T-helper 17 cell (primary cell): ENCODE measurements around the gene RAPH1. TPM values are rescaled to one million over a fixed set of nuclear protein-coding genes. Genes with fewer than 3 reads are reported as not detected.

Experiments used
- ATAC-seq: fragments of 150-1000 bp; cut with Tn5 transposase; 2 replicates; pipeline ENCODE4 v1.10.0; 2021; ENCODE audit warnings: mild to moderate bottlenecking, moderate library complexity
- DNase-seq, 3 donors: peaks; one replicate each; pipeline versions ENCODE4 v3.0.0 to v3.0.0-alpha.2; 2020 to 2021
- H3K9me3 ChIP-seq: one replicate; pipeline ENCODE4 v1.7.0; 2013; ENCODE audit warnings: low read length, mild to moderate bottlenecking; ENCODE audit not compliant: control insufficient read depth, poor library complexity, severe bottlenecking
- H3K27ac Mint-ChIP-seq: one replicate; pipeline ENCODE4 v1.8.0; 2022; ENCODE audit warnings: mild to moderate bottlenecking, moderate library complexity, mixed read lengths
- H3K27me3 Mint-ChIP-seq: one replicate; pipeline ENCODE4 v1.8.0; 2022; ENCODE audit warnings: mixed read lengths
- H3K36me3 Mint-ChIP-seq: one replicate; pipeline ENCODE4 v1.8.0; 2022; ENCODE audit warnings: low read depth, mixed read lengths
- H3K4me1 Mint-ChIP-seq: one replicate; pipeline ENCODE4 v1.8.0; 2022; ENCODE audit warnings: mild to moderate bottlenecking, mixed read lengths
- H3K4me3 Mint-ChIP-seq: one replicate; pipeline ENCODE4 v1.8.0; 2022; ENCODE audit warnings: mild to moderate bottlenecking, moderate library complexity, mixed read lengths
- total RNA-seq, 4 donors: library from RNA in 2 of 4; stranded (reverse) in 2 of 4; gene quantifications; one replicate each; pipeline ENCODE4 v1.2.3 and lab custom pipeline; 2022 to 2026

The RAPH1 gene
- total RNA-seq, 2 donors from 2014 or later: 3.6 to 6.1 TPM

- no peaks in the 10 kb centered on the region for H3K27me3 Mint-ChIP-seq
- DNase-seq: no peak
- peaks cover 10% of the 10 kb centered on the region for H3K4me1 Mint-ChIP-seq
- H3K4me3 Mint-ChIP-seq: no peak overlapping the region
- no peaks in the 10 kb centered on the region for H3K9me3 ChIP-seq
- no peaks in the 10 kb centered on the region for H3K36me3 Mint-ChIP-seq
- H3K27ac Mint-ChIP-seq: no peak overlapping the region
- no peak for ATAC-seq
Measured at GRCh38 chr2:203498161-203498560, 36.9 kb downstream of the RAPH1 start.

- DNase-seq (no peak), ATAC-seq (peak; percentile 63)
- no peaks in the 10 kb centered on the region for H3K9me3 ChIP-seq
- Mint-ChIP-seq H3K27ac (peak overlapping the region; percentile 19), H3K4me1 (peaks cover 2% of the 10 kb centered on the region), H3K27me3 (no peaks in the 10 kb centered on the region), H3K4me3 (no peak overlapping the region), H3K36me3 (no peaks in the 10 kb centered on the region)
Measured at GRCh38 chr2:203492965-203493364, 42.1 kb downstream of the RAPH1 start.

DNA sequence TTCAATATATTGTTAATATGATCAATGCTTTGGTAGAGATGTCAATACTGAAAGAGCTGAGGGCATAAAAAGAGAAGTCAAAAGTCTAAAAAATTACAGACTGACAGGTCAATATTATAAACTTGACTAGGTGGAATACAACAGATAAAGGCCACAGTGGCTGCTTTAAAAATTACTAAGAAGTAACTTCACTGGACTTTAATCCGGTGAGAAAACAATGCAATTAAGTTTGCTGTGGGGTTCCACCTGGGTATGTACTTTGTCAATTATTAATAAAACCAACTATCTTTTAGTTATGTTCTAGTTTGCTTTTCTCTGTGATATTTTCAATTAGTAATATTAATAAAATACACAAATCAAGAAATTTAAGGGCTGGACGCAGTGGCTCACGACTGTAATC, 44.7 kb downstream of the RAPH1 start:
- no peak for ATAC-seq
- Mint-ChIP-seq H3K4me3 (no peak overlapping the region), H3K27me3 (no peaks in the 10 kb centered on the region), H3K27ac (no peak overlapping the region), H3K4me1 (peaks cover 2% of the 10 kb centered on the region), H3K36me3 (no peaks in the 10 kb centered on the region)
- H3K9me3 ChIP-seq: no peaks in the 10 kb centered on the region
- no peak for DNase-seq

DNA sequence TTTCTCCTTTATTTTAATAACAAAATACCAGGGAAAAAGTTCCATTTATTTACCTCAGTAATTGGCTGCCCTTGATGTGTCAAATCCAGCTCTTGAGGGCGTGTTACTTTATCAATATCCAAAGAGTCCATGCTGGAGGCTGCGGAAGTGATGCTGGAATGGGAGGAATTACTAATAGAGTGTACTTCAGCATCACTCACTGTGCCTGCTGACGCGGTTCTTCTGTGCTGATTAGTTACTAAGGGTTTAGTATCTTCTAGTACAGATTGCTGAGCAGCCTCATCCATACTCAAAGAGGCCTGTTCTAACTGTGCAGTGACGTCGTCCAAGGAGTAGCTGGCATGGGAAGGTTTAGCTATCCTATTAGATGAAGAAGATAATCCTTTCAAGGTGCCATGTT, 45.6 kb downstream of the RAPH1 start:
- no peak overlapping the region for H3K27ac Mint-ChIP-seq
- DNase-seq: no peak
- no peaks in the 10 kb centered on the region for H3K36me3 Mint-ChIP-seq
- no peaks in the 10 kb centered on the region for H3K9me3 ChIP-seq
- no peak for ATAC-seq
- H3K27me3 Mint-ChIP-seq: no peaks in the 10 kb centered on the region
- H3K4me3 Mint-ChIP-seq: no peak overlapping the region
- peaks cover 2% of the 10 kb centered on the region for H3K4me1 Mint-ChIP-seq

- no peak overlapping the region for H3K27ac Mint-ChIP-seq
- ATAC-seq: peak; percentile 82
- H3K4me1 Mint-ChIP-seq: peaks cover 7% of the 10 kb centered on the region
- peaks cover 4% of the 10 kb centered on the region for H3K36me3 Mint-ChIP-seq
- no peaks in the 10 kb centered on the region for H3K27me3 Mint-ChIP-seq
- H3K4me3 Mint-ChIP-seq: peak overlapping the region; percentile 12
- DNase-seq: peak in 2 of 3 donors; percentile 16 to 22
- no peaks in the 10 kb centered on the region for H3K9me3 ChIP-seq
Measured at GRCh38 chr2:203484266-203485112, 50.6 kb downstream of the RAPH1 start.

DNA sequence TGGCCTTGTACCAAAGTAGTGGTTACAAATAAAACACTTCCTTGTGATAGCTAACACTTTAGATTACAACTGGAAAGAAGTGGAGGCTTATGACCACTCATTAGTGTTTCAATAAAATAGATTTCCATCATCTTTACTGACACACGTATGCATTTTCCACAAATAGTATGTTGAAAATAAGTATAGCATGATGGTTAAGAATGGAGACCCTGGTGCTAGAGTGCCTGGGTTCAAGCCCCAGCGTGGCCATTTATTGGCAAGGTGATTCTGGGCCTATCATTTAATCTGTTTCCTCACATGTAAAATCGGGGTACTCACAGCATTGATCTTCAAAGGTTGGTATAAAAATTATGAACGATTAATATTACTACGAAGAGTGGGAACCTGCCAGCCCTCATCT, 54.5 kb downstream of the RAPH1 start:
- peaks cover 12% of the 10 kb centered on the region for H3K4me1 Mint-ChIP-seq
- no peaks in the 10 kb centered on the region for H3K9me3 ChIP-seq
- H3K27ac Mint-ChIP-seq: no peak overlapping the region
- ATAC-seq: no peak
- no peaks in the 10 kb centered on the region for H3K27me3 Mint-ChIP-seq
- H3K4me3 Mint-ChIP-seq: no peak overlapping the region
- DNase-seq: no peak
- H3K36me3 Mint-ChIP-seq: peaks cover 8% of the 10 kb centered on the region

DNA sequence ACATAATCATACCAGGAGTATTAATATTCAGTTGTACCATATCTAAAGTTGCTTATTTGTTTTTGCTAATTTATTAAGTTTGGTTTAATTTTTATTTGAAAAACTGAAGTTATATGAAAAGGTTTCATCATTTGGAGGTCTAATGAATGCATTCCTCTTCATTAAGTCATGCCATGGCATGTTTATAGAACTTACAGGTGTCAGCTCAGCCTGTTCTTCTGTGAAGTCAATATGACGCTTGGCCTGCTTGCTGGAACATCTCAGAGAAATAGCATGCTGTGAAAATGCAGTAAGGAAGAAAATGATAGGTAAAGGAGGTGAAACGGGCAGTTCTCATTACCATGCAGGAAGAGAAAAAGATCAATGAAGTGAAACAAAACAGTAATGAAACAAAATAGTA, 58.2 kb downstream of the RAPH1 start:
- no peak overlapping the region for H3K4me3 Mint-ChIP-seq
- peak overlapping the region; percentile 16 for H3K27ac Mint-ChIP-seq
- DNase-seq (no peak), ATAC-seq (no peak)
- peaks cover 6% of the 10 kb centered on the region for H3K4me1 Mint-ChIP-seq
- no peaks in the 10 kb centered on the region for H3K9me3 ChIP-seq
- H3K27me3 Mint-ChIP-seq: no peaks in the 10 kb centered on the region
- H3K36me3 Mint-ChIP-seq: peaks cover 4% of the 10 kb centered on the region

DNA sequence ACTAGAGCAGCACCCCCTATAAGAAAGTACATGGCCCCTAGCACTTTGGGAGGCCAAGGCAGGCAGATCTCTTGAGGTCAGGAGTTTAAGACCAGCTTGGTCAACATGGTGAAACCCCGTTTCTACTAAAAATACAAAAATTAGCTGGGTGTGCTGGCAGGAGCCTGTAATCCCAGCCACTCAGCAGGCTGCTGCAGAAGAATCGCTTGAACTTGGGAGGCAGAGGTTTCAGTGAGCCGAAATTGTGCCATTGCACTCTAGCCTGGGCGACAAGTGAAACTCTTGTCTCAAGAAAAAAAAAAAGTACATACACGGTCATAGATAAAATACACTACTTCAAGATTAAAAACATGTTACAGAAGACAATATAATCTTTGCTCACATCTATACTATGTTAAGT, 63.8 kb downstream of the RAPH1 start:
- Mint-ChIP-seq H3K4me3 (no peak overlapping the region), H3K36me3 (no peaks in the 10 kb centered on the region)
- DNase-seq: no peak

DNA sequence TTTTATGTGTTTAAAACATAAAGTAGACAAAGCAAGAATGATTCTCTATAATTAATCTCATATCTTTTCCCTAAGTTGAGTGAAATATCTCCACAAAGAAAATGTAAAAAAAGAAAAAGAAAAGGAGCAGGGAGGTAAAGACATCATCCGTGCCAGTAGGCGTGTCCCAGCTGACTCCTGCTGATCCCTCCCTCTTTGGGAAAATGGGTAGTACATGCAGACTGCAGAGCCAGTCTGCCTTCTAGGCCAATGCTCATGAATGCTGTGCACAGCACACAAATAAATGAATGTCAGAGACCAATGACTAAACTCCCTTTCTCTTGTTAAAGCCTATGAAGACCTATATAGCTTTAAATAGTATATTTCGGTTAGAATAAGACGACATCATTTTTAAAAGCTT, 64.7 kb downstream of the RAPH1 start:
- no peaks in the 10 kb centered on the region for H3K9me3 ChIP-seq
- no peak overlapping the region for H3K27ac Mint-ChIP-seq
- H3K4me1 Mint-ChIP-seq: peaks cover 5% of the 10 kb centered on the region
- peaks cover 3% of the 10 kb centered on the region for H3K27me3 Mint-ChIP-seq
- no peak overlapping the region for H3K4me3 Mint-ChIP-seq
- no peak for ATAC-seq
- H3K36me3 Mint-ChIP-seq: peaks cover 1% of the 10 kb centered on the region
- no peak for DNase-seq

More for the DNA sequence above, 63.8 kb downstream of the RAPH1 start:
- H3K27me3 Mint-ChIP-seq: no peaks in the 10 kb centered on the region
- no peaks in the 10 kb centered on the region for H3K9me3 ChIP-seq
- ATAC-seq: no peak
- H3K4me1 Mint-ChIP-seq: peaks cover 5% of the 10 kb centered on the region
- H3K27ac Mint-ChIP-seq: no peak overlapping the region

DNA sequence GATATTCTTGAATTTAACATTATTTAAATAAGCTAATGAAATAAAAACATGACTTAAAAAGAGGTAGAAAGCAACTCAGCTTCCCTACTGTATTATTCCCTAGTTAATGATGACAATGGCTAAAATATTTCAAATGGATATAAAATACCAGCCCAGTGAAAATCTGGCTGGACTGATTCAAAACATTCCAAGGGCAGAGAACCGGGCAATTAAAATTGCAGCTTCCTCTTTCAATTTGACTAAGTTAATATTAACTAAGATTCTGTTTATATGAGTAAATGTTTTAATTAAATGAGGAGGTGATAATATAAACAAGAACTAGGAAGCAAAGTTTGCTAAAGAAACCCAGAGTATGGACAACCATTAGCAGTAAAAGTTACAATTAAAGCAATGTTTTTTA, 65.6 kb downstream of the RAPH1 start:
- DNase-seq: no peak
- no peak for ATAC-seq
- Mint-ChIP-seq H3K36me3 (peaks cover 4% of the 10 kb centered on the region), H3K4me1 (peaks cover 5% of the 10 kb centered on the region), H3K27ac (no peak overlapping the region), H3K27me3 (peaks cover 7% of the 10 kb centered on the region), H3K4me3 (no peak overlapping the region)
- no peaks in the 10 kb centered on the region for H3K9me3 ChIP-seq

DNA sequence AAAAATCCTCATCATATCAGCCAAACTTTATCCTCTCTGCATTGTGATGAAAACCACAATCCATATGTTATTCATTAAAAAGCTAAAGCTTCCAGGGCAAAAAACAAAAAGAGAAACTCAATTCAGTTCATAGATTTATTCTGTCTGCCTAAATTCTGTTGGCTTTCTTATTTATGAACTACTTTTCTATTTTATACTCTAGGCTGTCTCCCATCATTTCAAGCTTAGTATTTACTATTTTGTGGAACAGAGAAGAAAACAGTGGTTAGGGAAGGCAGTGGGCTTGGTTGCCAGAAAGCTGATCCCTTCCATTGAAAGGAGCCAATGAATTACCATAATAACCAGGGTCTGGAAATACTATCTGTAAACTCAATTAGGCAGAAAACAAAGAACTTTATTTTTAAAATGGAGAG, 71.8 kb downstream of the RAPH1 start:
- peaks cover 7% of the 10 kb centered on the region for H3K27me3 Mint-ChIP-seq
- no peak overlapping the region for H3K27ac Mint-ChIP-seq
- H3K4me3 Mint-ChIP-seq: no peak overlapping the region
- peaks cover 4% of the 10 kb centered on the region for H3K36me3 Mint-ChIP-seq
- DNase-seq (no peak), ATAC-seq (no peak)
- H3K9me3 ChIP-seq: no peaks in the 10 kb centered on the region
- H3K4me1 Mint-ChIP-seq: no peaks in the 10 kb centered on the region

GRCh38 chr2:203462308-203462707, 72.8 kb downstream of the RAPH1 start:
- no peak for ATAC-seq
- no peak overlapping the region for H3K4me3 Mint-ChIP-seq

DNA sequence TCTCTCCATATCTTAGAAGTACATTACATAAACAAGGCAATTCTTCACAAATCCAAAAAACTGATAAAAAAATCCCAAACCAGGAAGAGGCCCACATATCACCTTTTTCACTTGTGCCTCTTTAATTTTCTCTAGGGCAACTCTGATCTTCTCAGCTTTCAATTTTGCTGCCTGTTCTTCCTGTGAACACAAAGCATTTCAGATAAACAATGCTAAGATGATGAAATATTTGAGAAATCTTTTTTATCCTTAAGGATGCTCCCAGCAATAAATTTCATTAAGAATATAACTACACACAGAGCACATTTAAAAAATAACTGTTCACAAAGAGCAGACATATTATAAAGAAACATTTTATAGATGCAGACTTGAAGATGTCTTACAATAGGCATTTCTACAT, 73.4 kb downstream of the RAPH1 start:
- Mint-ChIP-seq H3K4me3 (no peak overlapping the region), H3K36me3 (peaks cover 4% of the 10 kb centered on the region), H3K27me3 (peaks cover 7% of the 10 kb centered on the region), H3K4me1 (no peaks in the 10 kb centered on the region), H3K27ac (no peak overlapping the region)
- ATAC-seq (no peak), DNase-seq (no peak)
- no peaks in the 10 kb centered on the region for H3K9me3 ChIP-seq

More at GRCh38 chr2:203462308-203462707, 72.8 kb downstream of the RAPH1 start:
- Mint-ChIP-seq H3K36me3 (peaks cover 4% of the 10 kb centered on the region), H3K27ac (no peak overlapping the region), H3K4me1 (no peaks in the 10 kb centered on the region), H3K27me3 (peaks cover 7% of the 10 kb centered on the region)
- H3K9me3 ChIP-seq: no peaks in the 10 kb centered on the region
- DNase-seq: no peak

GRCh38 chr2:203455209-203455608, 79.9 kb downstream of the RAPH1 start:
- Mint-ChIP-seq H3K4me1 (no peaks in the 10 kb centered on the region), H3K36me3 (no peaks in the 10 kb centered on the region), H3K27ac (no peak overlapping the region), H3K4me3 (no peak overlapping the region), H3K27me3 (no peaks in the 10 kb centered on the region)
- no peak for DNase-seq
- no peaks in the 10 kb centered on the region for H3K9me3 ChIP-seq
- no peak for ATAC-seq
